ENCODE results near the gene MMP15. TPM values are rescaled to one million over a fixed set of nuclear protein-coding genes. Genes with fewer than 3 reads are reported as not detected.

Gene MMP15
- total RNA-seq, 4 donors from 2014 or later, result 48.0 to 161 (median 92.3) TPM

- Histone ChIP-seq H3K4me1 (no peaks in the 10 kb centered on the region), H3K4me3 (no peak overlapping the region), H3K27me3 (no peaks in the 10 kb centered on the region), H3K36me3 (peaks cover 0 to 5% (median 0%) of the 10 kb centered on the region in 4 donors), H3K9me3 (no peaks in the 10 kb centered on the region), H3K27ac (no peak overlapping the region)
- in situ Hi-C loops (cut with MboI; ENCODE audit: low pct_ligation_motif_present in 1 of 4, low pct_unique_long_range_greater_than_20kb in 1 of 4, low sequenced_read_pairs in 3 of 4) (no loop called here), intact Hi-C loops (cut with DNase I; ENCODE audit: low total_unique reads) (no loop called here)
- TF ChIP-seq EP300 (IDR thresholded peaks at IDR 0.05; ENCODE audit: low read depth), result no peak
- no peak for TF ChIP-seq CTCF (IDR thresholded peaks at IDR 0.05)
- TF ChIP-seq POLR2A (IDR thresholded peaks at IDR 0.05), result no peak
- no peak for DNase-seq
- 93% methylated on average over 19 of the region's 20 CpGs; no CpG with 5 or more reads in 1 of the 2 donors for WGBS, 2 donors (ENCODE audit: low coverage in 1 of 2)
These were observed 12.7 kb downstream of the MMP15 start for GRCh38 chr16:58038219-58038641.

DNA sequence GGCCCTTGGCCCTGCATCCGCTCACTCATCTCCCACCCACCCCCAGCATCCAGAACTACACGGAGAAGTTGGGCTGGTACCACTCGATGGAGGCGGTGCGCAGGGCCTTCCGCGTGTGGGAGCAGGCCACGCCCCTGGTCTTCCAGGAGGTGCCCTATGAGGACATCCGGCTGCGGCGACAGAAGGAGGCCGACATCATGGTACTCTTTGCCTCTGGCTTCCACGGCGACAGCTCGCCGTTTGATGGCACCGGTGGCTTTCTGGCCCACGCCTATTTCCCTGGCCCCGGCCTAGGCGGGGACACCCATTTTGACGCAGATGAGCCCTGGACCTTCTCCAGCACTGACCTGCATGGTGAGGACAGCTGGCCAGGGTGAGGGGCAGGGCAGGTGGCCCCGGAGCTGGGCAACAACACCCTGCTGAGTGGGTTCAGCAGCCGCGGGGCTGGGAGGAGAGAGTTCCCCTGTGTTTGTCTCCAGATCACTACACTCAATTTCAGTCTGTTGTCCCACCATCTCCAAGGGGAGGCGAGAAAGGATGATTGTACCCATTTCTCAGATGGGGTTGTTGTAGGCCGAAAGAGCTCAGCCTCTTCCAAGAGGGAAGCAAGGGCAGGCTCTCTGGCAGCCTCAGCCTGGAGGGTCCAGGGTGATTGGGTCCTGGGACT, 14.4 kb downstream of the MMP15 start:
- no peaks in the 10 kb centered on the region for H3K9me3 ChIP-seq
- 94% methylated on average over 26 of the region's 26 CpGs; no CpG with 5 or more reads in 1 of the 2 donors for WGBS, 2 donors (ENCODE audit: low coverage in 1 of 2)
- in situ Hi-C loops (cut with MboI; ENCODE audit: low pct_ligation_motif_present in 1 of 4, low pct_unique_long_range_greater_than_20kb in 1 of 4, low sequenced_read_pairs in 3 of 4) (no loop called here), intact Hi-C loops (cut with DNase I; ENCODE audit: low total_unique reads) (no loop called here)
- H3K27me3 ChIP-seq, result no peaks in the 10 kb centered on the region
- no peak overlapping the region for H3K27ac ChIP-seq
- H3K4me1 ChIP-seq, result no peaks in the 10 kb centered on the region
- TF ChIP-seq CTCF (IDR thresholded peaks at IDR 0.05) (no peak), POLR2A (IDR thresholded peaks at IDR 0.05) (no peak), EP300 (IDR thresholded peaks at IDR 0.05; ENCODE audit: low read depth) (no peak), POLR2AphosphoS5 (IDR thresholded peaks at IDR 0.05) (no peak)
- H3K36me3 ChIP-seq, result peaks cover 0 to 5% (median 0%) of the 10 kb centered on the region in 4 donors
- DNase-seq, result no peak
- no peak overlapping the region for H3K4me3 ChIP-seq

- DNase-seq, result no peak
- H3K36me3 ChIP-seq, result peaks cover 0 to 5% (median 0%) of the 10 kb centered on the region in 4 donors
- in situ Hi-C loops (cut with MboI; ENCODE audit: low pct_ligation_motif_present in 1 of 4, low pct_unique_long_range_greater_than_20kb in 1 of 4, low sequenced_read_pairs in 3 of 4), result no loop called here
These were observed 14.9 kb downstream of the MMP15 start for GRCh38 chr16:58040496-58040846.

More at GRCh38 chr16:58040496-58040846, 14.9 kb downstream of the MMP15 start:
- Histone ChIP-seq H3K9me3 (no peaks in the 10 kb centered on the region), H3K4me1 (no peaks in the 10 kb centered on the region), H3K27ac (no peak overlapping the region), H3K4me3 (no peak overlapping the region), H3K27me3 (no peaks in the 10 kb centered on the region)
- WGBS, 2 donors (ENCODE audit: low coverage in 1 of 2), result 94 to 100% methylated on average over 2 to 12 of the region's 12 CpGs
- TF ChIP-seq POLR2A (IDR thresholded peaks at IDR 0.05) (no peak), EP300 (IDR thresholded peaks at IDR 0.05; ENCODE audit: low read depth) (no peak), POLR2AphosphoS5 (IDR thresholded peaks at IDR 0.05) (no peak), CTCF (IDR thresholded peaks at IDR 0.05) (no peak)
- intact Hi-C loops (cut with DNase I; ENCODE audit: low total_unique reads), result no loop called here

All from transverse colon (tissue), 4 donors.